ENCODE data around the gene SLX9.
"Not testable (repeated sequence)": the region's sequence is repeated elsewhere in the genome, so short reads cannot be mapped to it uniquely, and the experiment has no call there.

Gene SLX9

GRCh38 chr21:45022736-45023135, 82.9 kb downstream of the SLX9 start:
- no peak for DNase-seq

GRCh38 chr21:45024516-45024915, 84.7 kb downstream of the SLX9 start:
- DNase-seq: not testable (repeated sequence)

- no peak for DNase-seq
Observed at GRCh38 chr21:45026066-45026745, 86.4 kb downstream of the SLX9 start.

All from SIG-M5 (cell line).